Measurements from ENCODE around the gene ERG. TPM values are rescaled to one million over a fixed set of nuclear protein-coding genes. Genes with fewer than 3 reads are reported as not detected.

The ERG gene
- total RNA-seq, 2 experiments from 2014 or later = not detected

DNA sequence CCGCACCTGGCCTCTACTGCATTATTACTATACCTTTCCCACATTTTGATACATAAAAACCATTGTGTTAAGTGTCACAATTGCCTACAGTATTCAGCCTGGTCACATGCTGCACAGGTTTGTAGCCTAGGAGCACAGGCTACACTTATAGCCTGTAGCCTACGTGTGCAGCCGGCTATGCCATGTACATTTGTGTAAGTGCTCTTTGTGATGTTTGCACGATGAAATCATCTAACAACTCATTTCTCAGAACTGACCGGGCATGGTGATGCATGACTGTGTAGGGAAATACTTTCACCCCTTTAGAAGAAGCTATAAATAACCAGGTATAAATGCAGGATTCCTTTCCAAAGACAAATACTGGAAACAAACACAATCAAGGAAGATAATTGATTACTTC lies 12.1 kb downstream of the ERG start:
- Mint-ChIP-seq H3K4me3 (no peak overlapping the region), H3K27ac (no peak overlapping the region), H3K27me3 (ENCODE audit: low read depth) (peaks cover 16% of the 10 kb centered on the region), H3K36me3 (ENCODE audit: low read depth) (no peaks in the 10 kb centered on the region), H3K9me3 (ENCODE audit: insufficient read depth) (no peaks in the 10 kb centered on the region), H3K4me1 (ENCODE audit: low read depth) (no peaks in the 10 kb centered on the region)
- ChIA-PET CTCF (no interaction called here), POLR2A (no interaction called here)
- DNase-seq (no peak), ATAC-seq (no peak)

DNA sequence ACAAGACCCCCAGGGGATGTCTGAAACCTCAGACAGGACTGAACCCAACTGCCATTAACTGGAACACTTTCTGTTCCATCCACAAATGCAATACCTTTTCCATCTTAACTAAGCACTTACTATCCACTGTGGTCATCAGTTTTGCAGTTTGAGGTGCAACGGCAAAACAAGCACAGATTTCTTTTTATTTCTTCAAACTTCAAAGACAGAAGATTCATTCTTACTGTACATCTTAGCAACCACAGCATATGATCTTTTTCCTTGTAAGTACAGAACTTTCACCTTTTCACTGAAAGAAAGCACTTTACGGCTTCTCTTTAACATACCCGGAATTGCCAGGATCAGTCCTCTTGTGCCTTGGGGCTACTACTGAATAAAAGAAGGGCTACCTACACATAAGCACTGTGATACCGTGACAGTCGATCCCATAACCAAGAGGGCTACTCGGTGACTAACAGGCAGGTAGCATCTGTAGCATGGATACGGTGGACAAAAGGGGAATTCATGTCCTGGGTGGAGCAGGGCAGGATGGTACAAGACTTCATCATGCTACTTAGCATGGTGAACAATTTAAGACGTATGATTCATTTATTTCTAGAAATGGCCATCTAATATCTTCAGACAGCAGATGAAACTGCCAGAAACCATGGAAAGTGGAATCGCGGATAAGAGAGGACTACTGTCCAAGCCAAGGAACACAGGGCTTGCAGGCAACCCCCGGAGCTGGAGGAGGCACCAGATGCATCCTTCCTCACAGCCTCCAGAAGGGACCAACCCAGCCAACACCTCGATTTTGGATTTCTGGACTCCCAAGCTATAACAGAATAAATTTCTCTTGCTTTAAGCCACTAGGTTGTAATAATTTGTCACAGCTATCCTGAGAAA lies 18.4 kb downstream of the ERG start:
- no peak for ATAC-seq
- CTCF ChIA-PET = no interaction called here
- POLR2A ChIA-PET = no interaction called here
- H3K36me3 Mint-ChIP-seq (ENCODE audit: low read depth) = no peaks in the 10 kb centered on the region
- peaks cover 5% of the 10 kb centered on the region for H3K4me1 Mint-ChIP-seq (ENCODE audit: low read depth)
- no peak for DNase-seq
- no peaks in the 10 kb centered on the region for H3K9me3 Mint-ChIP-seq (ENCODE audit: insufficient read depth)
- no peak overlapping the region for H3K4me3 Mint-ChIP-seq
- H3K27ac Mint-ChIP-seq = no peak overlapping the region
- H3K27me3 Mint-ChIP-seq (ENCODE audit: low read depth) = peaks cover 55% of the 10 kb centered on the region

DNA sequence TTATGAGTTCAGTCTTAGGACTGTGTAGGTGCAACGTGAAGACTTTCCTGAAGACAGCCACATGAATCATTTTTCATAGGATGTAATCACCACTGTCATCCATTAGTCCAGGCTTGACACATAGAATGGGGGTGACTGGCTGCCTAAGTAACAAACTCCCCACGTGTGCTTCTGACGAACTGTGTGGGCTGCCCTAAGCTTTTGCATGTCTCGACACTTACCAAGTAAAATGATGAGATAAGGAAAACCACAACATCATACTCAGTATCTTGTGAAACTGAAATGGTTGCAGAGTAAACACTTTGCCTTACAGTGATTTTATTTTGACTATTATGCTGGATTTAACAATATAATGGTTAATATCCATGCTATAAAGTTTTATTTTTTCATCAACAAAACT lies 19.5 kb downstream of the ERG start:
- Mint-ChIP-seq H3K27me3 (ENCODE audit: low read depth) (peaks cover 53% of the 10 kb centered on the region), H3K9me3 (ENCODE audit: insufficient read depth) (no peaks in the 10 kb centered on the region), H3K4me3 (no peak overlapping the region), H3K27ac (no peak overlapping the region), H3K36me3 (ENCODE audit: low read depth) (no peaks in the 10 kb centered on the region), H3K4me1 (ENCODE audit: low read depth) (peaks cover 5% of the 10 kb centered on the region)
- ATAC-seq (no peak), DNase-seq (no peak)
- CTCF ChIA-PET = no interaction called here
- POLR2A ChIA-PET = no interaction called here

DNA sequence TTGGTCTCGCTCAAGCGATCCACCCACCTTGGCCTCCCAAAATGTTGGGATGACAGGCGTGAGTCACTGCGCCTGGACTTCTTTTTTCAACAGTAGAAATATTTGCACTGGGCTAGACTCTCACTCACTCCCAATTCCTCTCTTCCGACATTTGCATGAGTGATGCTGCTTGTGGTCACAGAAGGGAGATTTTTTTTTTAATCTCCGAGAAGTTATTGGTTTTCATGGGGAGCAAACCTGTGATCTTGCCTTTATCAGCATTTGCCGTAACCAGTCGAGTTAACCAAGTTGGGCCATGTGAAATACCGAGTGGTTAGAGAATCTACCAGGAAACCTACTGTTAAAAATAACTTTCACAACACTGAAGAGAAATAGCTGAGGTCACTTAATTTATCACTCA lies 21.1 kb downstream of the ERG start:
- peaks cover 58% of the 10 kb centered on the region for H3K27me3 Mint-ChIP-seq (ENCODE audit: low read depth)
- ChIA-PET POLR2A (no interaction called here), CTCF (no interaction called here)
- no peaks in the 10 kb centered on the region for H3K36me3 Mint-ChIP-seq (ENCODE audit: low read depth)
- no peaks in the 10 kb centered on the region for H3K9me3 Mint-ChIP-seq (ENCODE audit: insufficient read depth)
- no peak overlapping the region for H3K27ac Mint-ChIP-seq
- H3K4me3 Mint-ChIP-seq = no peak overlapping the region
- DNase-seq (no peak), ATAC-seq (no peak)
- peaks cover 5% of the 10 kb centered on the region for H3K4me1 Mint-ChIP-seq (ENCODE audit: low read depth)

DNA sequence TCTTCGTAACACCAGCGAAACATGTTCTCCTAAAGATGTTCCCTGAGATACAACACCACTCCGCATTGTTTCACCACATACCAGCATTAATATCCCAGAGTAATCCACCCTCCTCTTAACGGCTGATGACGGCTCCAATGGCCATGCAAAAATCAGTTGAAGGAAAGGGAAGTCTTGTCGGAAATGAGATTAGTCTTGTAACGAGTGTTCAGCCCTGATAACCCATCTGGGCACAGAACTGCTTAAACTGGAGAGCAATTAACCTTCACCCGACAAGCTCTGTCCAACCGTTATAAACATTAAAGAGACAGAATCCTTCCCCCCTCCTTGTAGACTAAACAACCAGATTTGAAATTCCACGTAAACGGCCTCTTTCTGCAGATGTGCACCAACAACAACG lies 21.9 kb downstream of the ERG start:
- H3K36me3 Mint-ChIP-seq (ENCODE audit: low read depth) = no peaks in the 10 kb centered on the region
- ChIA-PET POLR2A (no interaction called here), CTCF (interaction anchor here (0.6 kb wide), 1 partner anchor 32 kb away, joined by 3 read pairs; no protein-coding TSS in a partner anchor)
- DNase-seq (no peak), ATAC-seq (no peak)
- no peaks in the 10 kb centered on the region for H3K9me3 Mint-ChIP-seq (ENCODE audit: insufficient read depth)
- peaks cover 5% of the 10 kb centered on the region for H3K4me1 Mint-ChIP-seq (ENCODE audit: low read depth)
- peaks cover 55% of the 10 kb centered on the region for H3K27me3 Mint-ChIP-seq (ENCODE audit: low read depth)
- H3K27ac Mint-ChIP-seq = no peak overlapping the region
- no peak overlapping the region for H3K4me3 Mint-ChIP-seq

DNA sequence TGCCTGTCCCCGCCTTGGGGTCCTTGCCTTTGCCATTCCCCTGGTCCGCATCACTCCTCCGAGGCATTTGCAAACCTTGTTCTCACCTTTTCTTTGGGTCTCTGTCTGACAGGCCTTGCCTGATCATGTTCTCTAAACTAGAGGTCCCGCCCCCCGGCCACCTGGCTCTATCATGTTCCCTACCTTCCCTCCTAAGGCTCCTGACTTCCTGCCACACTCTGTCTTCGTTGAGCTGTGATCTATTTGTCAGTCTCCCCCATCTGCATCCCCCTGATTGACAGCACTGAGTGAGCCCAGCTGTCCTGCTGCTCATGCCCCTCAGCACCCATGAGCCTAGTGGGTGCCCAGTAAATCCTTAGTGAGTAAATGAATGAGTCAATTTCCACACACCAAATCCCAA lies 22.8 kb downstream of the ERG start:
- ChIA-PET CTCF (interaction anchor here (0.6 kb wide), 1 partner anchor 33 kb away, joined by 3 read pairs; no protein-coding TSS in a partner anchor), POLR2A (no interaction called here)
- DNase-seq = no peak
- Mint-ChIP-seq H3K9me3 (ENCODE audit: insufficient read depth) (no peaks in the 10 kb centered on the region), H3K27ac (no peak overlapping the region), H3K4me3 (no peak overlapping the region), H3K27me3 (ENCODE audit: low read depth) (peaks cover 59% of the 10 kb centered on the region), H3K36me3 (ENCODE audit: low read depth) (no peaks in the 10 kb centered on the region), H3K4me1 (ENCODE audit: low read depth) (peaks cover 5% of the 10 kb centered on the region)
- ATAC-seq = no peak

DNA sequence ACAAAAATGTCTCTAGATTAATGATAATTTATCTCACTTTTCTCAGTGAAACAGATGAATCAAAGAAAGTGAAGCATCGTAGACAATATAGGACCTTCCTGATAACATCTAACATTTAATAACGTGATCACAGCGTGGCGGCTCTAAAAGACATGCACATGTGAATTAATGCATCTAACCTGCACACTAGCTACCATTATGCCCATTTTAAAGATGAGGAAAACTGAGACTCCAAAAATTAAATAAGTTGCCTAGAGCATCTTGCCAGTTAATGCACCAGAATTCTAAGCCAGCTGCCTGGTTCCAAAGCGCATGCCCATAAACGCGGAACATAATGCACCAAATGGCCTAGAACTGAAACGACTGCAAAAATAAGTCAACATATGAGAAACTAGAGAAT lies 23.5 kb downstream of the ERG start:
- ChIA-PET CTCF (no interaction called here), POLR2A (no interaction called here)
- Mint-ChIP-seq H3K27me3 (ENCODE audit: low read depth) (peaks cover 54% of the 10 kb centered on the region), H3K4me3 (no peak overlapping the region), H3K9me3 (ENCODE audit: insufficient read depth) (no peaks in the 10 kb centered on the region), H3K36me3 (ENCODE audit: low read depth) (no peaks in the 10 kb centered on the region), H3K27ac (no peak overlapping the region), H3K4me1 (ENCODE audit: low read depth) (peaks cover 5% of the 10 kb centered on the region)
- DNase-seq (no peak), ATAC-seq (no peak)

DNA sequence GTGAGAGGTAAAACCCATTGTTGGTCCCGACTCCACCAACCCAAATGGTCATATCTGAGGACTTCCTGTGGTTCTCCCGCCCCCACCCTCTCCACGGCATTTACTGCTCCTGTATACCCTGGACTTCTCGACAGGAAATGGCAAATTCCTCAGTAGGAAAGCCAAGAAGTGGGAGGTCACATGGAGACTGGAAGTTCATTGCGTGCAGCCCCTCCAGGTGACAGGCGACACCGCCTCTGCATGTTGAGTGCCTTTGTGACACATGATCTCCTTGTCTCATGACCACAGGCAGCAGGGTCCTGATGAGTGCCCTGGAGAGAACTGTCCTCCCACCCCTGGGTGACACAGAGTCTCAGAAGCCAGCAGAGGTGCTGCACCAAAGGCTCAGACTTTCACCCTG lies 24.2 kb downstream of the ERG start:
- H3K27ac Mint-ChIP-seq = no peak overlapping the region
- H3K27me3 Mint-ChIP-seq (ENCODE audit: low read depth) = peaks cover 49% of the 10 kb centered on the region
- CTCF ChIA-PET = no interaction called here
- no peaks in the 10 kb centered on the region for H3K9me3 Mint-ChIP-seq (ENCODE audit: insufficient read depth)
- no peak overlapping the region for H3K4me3 Mint-ChIP-seq
- peaks cover 5% of the 10 kb centered on the region for H3K4me1 Mint-ChIP-seq (ENCODE audit: low read depth)
- no peak for DNase-seq
- ATAC-seq = no peak
- POLR2A ChIA-PET = no interaction called here
- H3K36me3 Mint-ChIP-seq (ENCODE audit: low read depth) = no peaks in the 10 kb centered on the region

DNA sequence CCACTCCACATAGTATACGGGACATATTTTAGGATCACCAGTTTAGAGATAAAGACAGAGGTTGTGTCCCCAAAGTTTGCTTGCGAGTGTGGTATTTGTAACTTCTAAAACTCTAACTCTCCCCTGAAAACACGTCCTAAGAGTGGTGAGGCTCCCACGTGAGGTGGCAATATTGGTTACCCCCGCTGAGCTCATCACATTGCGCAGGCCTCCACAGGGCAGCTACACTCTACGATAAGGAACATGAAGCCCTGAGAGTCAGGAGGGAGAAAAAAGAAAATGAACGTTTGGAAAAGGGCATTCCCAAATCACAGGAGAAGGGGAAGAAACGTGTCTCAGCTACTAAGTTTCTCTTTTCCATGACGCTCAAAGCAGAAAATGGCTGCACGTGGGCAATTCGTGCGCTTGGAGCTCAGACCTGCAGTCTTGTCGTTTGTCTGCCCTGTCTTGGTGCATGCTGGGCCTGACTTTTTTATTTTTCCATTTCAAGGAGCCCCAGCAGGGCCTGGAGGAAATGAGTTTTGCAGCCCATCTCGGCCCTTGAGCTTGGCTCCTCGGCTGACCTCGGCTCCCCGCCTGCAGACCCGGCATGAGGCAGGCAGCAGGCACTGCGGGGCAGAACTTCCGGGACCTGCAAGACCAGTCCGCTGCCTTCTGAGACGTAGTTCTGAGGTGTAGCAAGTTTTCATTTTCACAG lies 25.7 kb downstream of the ERG start:
- ChIA-PET POLR2A (no interaction called here), CTCF (no interaction called here)
- H3K27ac Mint-ChIP-seq = no peak overlapping the region
- DNase-seq (no peak), ATAC-seq (no peak)
- H3K27me3 Mint-ChIP-seq (ENCODE audit: low read depth) = peaks cover 37% of the 10 kb centered on the region
- H3K4me1 Mint-ChIP-seq (ENCODE audit: low read depth) = no peaks in the 10 kb centered on the region
- H3K36me3 Mint-ChIP-seq (ENCODE audit: low read depth) = no peaks in the 10 kb centered on the region
- H3K9me3 Mint-ChIP-seq (ENCODE audit: insufficient read depth) = no peaks in the 10 kb centered on the region
- no peak overlapping the region for H3K4me3 Mint-ChIP-seq

DNA sequence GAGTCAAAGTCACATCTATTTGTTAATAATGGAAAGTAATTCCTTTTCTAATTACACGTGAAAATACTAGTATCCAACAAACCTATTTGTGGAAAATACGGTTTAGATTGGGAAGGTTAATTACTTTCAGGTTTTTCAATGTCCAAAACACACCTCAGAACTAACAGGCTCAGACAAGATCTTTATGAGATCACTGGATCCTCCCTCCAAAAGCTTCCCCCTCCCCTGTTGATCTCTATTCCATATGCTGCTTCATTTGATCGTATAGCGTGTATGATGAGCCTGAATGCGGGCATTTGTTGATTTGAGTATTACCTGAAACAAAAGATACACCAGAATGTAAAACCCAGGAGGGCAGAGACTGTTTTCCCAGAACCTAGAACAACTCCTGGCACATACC lies 26.5 kb downstream of the ERG start:
- Mint-ChIP-seq H3K36me3 (ENCODE audit: low read depth) (no peaks in the 10 kb centered on the region), H3K27ac (no peak overlapping the region), H3K9me3 (ENCODE audit: insufficient read depth) (no peaks in the 10 kb centered on the region), H3K27me3 (ENCODE audit: low read depth) (peaks cover 32% of the 10 kb centered on the region), H3K4me1 (ENCODE audit: low read depth) (no peaks in the 10 kb centered on the region), H3K4me3 (no peak overlapping the region)
- ChIA-PET POLR2A (no interaction called here), CTCF (no interaction called here)
- ATAC-seq (no peak), DNase-seq (no peak)

DNA sequence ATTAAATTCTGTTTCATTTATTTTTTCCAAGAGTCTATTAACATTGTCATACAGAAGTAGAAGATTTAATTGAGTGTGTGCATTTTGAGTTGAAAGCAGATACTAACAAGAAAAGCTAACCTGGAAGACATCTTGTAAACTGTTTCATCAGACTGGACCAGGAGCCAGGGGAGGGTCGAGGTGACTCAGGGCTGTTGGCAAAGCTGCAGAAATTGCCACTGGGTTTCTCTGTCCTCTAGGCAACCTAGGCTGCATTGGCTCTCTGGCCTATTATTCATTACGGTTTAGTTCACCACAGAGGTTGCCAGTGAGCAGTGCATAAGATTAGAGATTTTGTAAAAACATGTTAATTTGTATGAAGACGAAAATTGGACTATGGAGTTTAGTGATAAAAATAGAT lies 27.5 kb downstream of the ERG start:
- peaks cover 22% of the 10 kb centered on the region for H3K27me3 Mint-ChIP-seq (ENCODE audit: low read depth)
- ATAC-seq (no peak), DNase-seq (no peak)
- H3K4me3 Mint-ChIP-seq = no peak overlapping the region
- H3K27ac Mint-ChIP-seq = no peak overlapping the region
- ChIA-PET CTCF (no interaction called here), POLR2A (no interaction called here)
- no peaks in the 10 kb centered on the region for H3K9me3 Mint-ChIP-seq (ENCODE audit: insufficient read depth)
- no peaks in the 10 kb centered on the region for H3K36me3 Mint-ChIP-seq (ENCODE audit: low read depth)
- no peaks in the 10 kb centered on the region for H3K4me1 Mint-ChIP-seq (ENCODE audit: low read depth)

DNA sequence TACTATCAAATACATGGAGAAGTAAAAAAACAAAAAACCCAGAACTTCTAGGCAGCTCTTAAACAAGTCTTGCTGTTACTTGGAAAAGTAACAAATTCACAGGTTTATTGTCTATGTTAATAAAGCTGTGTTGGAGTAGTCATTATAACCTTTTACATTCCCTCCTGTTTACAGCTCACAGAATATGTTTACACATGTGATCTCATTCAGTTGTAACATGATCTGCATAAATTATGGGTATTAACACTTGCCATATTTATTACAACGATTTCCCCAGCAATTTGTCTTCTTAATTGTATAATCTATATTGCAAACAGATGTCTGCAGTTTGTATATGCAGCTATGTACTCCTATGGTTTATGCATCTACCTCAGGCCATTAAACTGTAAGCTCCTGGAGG lies 28.6 kb downstream of the ERG start:
- Mint-ChIP-seq H3K27ac (no peak overlapping the region), H3K4me3 (no peak overlapping the region), H3K27me3 (ENCODE audit: low read depth) (peaks cover 12% of the 10 kb centered on the region), H3K36me3 (ENCODE audit: low read depth) (no peaks in the 10 kb centered on the region), H3K4me1 (ENCODE audit: low read depth) (no peaks in the 10 kb centered on the region), H3K9me3 (ENCODE audit: insufficient read depth) (no peaks in the 10 kb centered on the region)
- POLR2A ChIA-PET = interaction anchor here (0.7 kb wide), 1 partner anchor 322 kb away, joined by 3 read pairs; no protein-coding TSS in a partner anchor
- CTCF ChIA-PET = no interaction called here
- ATAC-seq (no peak), DNase-seq (no peak)

Measured in activated CD8-positive, alpha-beta T cell treated with anti-CD3 and anti-CD28 coated beads, Interleukin-2, amount 10 ng/mL, durations not matched to agents 7 days and 5 days (primary cell).